Neutrophil (primary cell): ENCODE results near the gene ZFY.
"Not testable (repeated sequence)": the region's sequence is repeated elsewhere in the genome, so short reads cannot be mapped to it uniquely, and the experiment has no call there.

Experiments
- H3K27ac ChIP-seq: fragments of 200-600 bp; sonication (generic); 2 replicates; pipeline ENCODE4 v1.5.1; 2016; ENCODE audit warnings: mild to moderate bottlenecking, moderate library complexity
- H3K27me3 ChIP-seq: fragments of 200-600 bp; sonication (generic); 2 replicates; pipeline ENCODE4 v1.6.0; 2016; ENCODE audit warnings: mild to moderate bottlenecking
- H3K36me3 ChIP-seq: fragments of 200-600 bp; sonication (generic); 2 replicates; pipeline ENCODE4 v1.5.1; 2017
- H3K4me1 ChIP-seq, 2 experiments: fragments of 200-600 bp in 1 of 2; sonication (generic) in 1 of 2; 1 replicate in 1 of 2; 2 replicates in 1 of 2; pipeline versions ENCODE4 v1.5.1 to v1.6.1; 2013 to 2016; ENCODE audit warnings: low read depth in 1 of 2, low read length in 1 of 2, mild to moderate bottlenecking in 1 of 2, moderate library complexity in 1 of 2; ENCODE audit not compliant: control insufficient read depth in 1 of 2, insufficient read depth in 1 of 2
- H3K4me3 ChIP-seq, 2 experiments: fragments of 200-600 bp in 1 of 2; sonication (generic) in 1 of 2; 1 replicate in 1 of 2; 2 replicates in 1 of 2; pipeline ENCODE4 v1.5.1; 2013 to 2016; ENCODE audit warnings: low read depth in 1 of 2, low read length in 1 of 2, mild to moderate bottlenecking in 1 of 2, moderate library complexity in 1 of 2
- H3K9me3 ChIP-seq: fragments of 200-600 bp; sonication (generic); 2 replicates; pipeline ENCODE4 v1.5.1; 2016
- TF ChIP-seq, protein P1 (sequence below): fragments of 200-600 bp; sonication (generic); IDR thresholded peaks from 2 replicates; pipeline ENCODE4 v1.5.1; 2016; ENCODE audit warnings: antibody characterized with exemption

The ZFY gene

GRCh38 chrY:2972708-2973107 is 37.5 kb downstream of the ZFY start:
- Histone ChIP-seq H3K27me3 (no peaks in the 10 kb centered on the region), H3K27ac (no peak overlapping the region), H3K4me1 (peaks cover 0 to 4% of the 10 kb centered on the region in 2 experiments), H3K36me3 (no peaks in the 10 kb centered on the region), H3K9me3 (no peaks in the 10 kb centered on the region), H3K4me3 (no peak overlapping the region)
- TF ChIP-seq, protein P1, sequence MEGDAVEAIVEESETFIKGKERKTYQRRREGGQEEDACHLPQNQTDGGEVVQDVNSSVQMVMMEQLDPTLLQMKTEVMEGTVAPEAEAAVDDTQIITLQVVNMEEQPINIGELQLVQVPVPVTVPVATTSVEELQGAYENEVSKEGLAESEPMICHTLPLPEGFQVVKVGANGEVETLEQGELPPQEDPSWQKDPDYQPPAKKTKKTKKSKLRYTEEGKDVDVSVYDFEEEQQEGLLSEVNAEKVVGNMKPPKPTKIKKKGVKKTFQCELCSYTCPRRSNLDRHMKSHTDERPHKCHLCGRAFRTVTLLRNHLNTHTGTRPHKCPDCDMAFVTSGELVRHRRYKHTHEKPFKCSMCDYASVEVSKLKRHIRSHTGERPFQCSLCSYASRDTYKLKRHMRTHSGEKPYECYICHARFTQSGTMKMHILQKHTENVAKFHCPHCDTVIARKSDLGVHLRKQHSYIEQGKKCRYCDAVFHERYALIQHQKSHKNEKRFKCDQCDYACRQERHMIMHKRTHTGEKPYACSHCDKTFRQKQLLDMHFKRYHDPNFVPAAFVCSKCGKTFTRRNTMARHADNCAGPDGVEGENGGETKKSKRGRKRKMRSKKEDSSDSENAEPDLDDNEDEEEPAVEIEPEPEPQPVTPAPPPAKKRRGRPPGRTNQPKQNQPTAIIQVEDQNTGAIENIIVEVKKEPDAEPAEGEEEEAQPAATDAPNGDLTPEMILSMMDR: no peak

GRCh38 chrY:2973110-2973751 is 38.0 kb downstream of the ZFY start:
- peaks cover 0 to 4% of the 10 kb centered on the region in 2 experiments for H3K4me1 ChIP-seq
- no peaks in the 10 kb centered on the region for H3K36me3 ChIP-seq
- H3K9me3 ChIP-seq: no peaks in the 10 kb centered on the region
- TF ChIP-seq, protein P1: no peak
- H3K27me3 ChIP-seq: no peaks in the 10 kb centered on the region
- H3K4me3 ChIP-seq: no peak overlapping the region
- no peak overlapping the region for H3K27ac ChIP-seq

- Histone ChIP-seq H3K27ac (no peak overlapping the region), H3K36me3 (peaks cover 12% of the 10 kb centered on the region), H3K27me3 (no peaks in the 10 kb centered on the region), H3K4me3 (no peak overlapping the region), H3K4me1 (no peaks in the 10 kb centered on the region), H3K9me3 (no peaks in the 10 kb centered on the region)
- TF ChIP-seq, protein P1: no peak
These were observed 44.1 kb downstream of the ZFY start for GRCh38 chrY:2979283-2979682.

- Histone ChIP-seq H3K27ac (no peak overlapping the region), H3K4me3 (no peak overlapping the region), H3K27me3 (no peaks in the 10 kb centered on the region), H3K9me3 (no peaks in the 10 kb centered on the region), H3K4me1 (no peaks in the 10 kb centered on the region), H3K36me3 (peaks cover 4% of the 10 kb centered on the region)
- TF ChIP-seq, protein P1: no peak
These were observed 49.3 kb downstream of the ZFY start for GRCh38 chrY:2984491-2984890.

- not testable (repeated sequence) for H3K4me1 ChIP-seq, H3K27ac ChIP-seq, H3K4me3 ChIP-seq, H3K27me3 ChIP-seq, H3K36me3 ChIP-seq, H3K9me3 ChIP-seq
These were observed 52.0 kb downstream of the ZFY start for GRCh38 chrY:2987178-2987577.

DNA sequence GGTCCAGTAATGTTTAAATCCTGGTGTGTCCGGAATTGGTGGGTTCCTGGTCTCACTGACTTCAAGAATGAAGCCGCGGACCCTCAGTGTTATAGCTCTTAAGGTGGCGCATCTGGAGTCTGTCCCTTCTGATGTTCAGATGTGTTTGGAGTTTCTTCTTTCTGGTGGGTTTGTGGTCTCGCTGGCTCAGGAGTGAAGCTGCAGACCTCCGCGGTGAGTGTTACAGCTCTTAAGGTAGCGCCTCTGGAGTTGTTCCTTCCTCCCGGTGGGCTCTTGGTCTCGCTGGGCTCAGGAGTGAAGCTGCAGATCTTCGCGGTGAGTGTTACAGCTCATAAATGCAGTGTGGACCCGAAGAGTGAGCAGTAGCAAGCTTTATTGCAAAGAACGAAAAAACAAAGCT is 62.2 kb downstream of the ZFY start:
- H3K27ac ChIP-seq, H3K4me3 ChIP-seq, H3K36me3 ChIP-seq, H3K27me3 ChIP-seq, H3K9me3 ChIP-seq: not testable (repeated sequence)
- H3K4me1 ChIP-seq: peaks cover 0 to 37% of the 10 kb centered on the region in 2 experiments
